Endothelial cell of umbilical vein (primary cell): ENCODE data around the gene POLN. TPM values are rescaled to one million over a fixed set of nuclear protein-coding genes. Genes with fewer than 3 reads are reported as not detected.

ENCODE experiments used
- BruUV-seq: library from RNA; stranded (reverse); fragments of 400-500 nt; replicated peaks from 2 replicates; lab custom pipeline; 2021; lab: Mats Ljungman, UMichigan
- CTCF ChIA-PET: fragments of 300-600, 350-600 bp; sonication (Branson Sonifier 250); formaldehyde crosslinking; loops from one replicate; lab custom pipeline; 2021; ENCODE audit warnings: antibody characterized with exemption, inconsistent platforms; lab: Charles Lee
- POLR2A ChIA-PET: fragments of 300-600, 350-600 bp; sonication (Branson Sonifier 250); formaldehyde crosslinking; loops from one replicate; lab custom pipeline; 2021; ENCODE audit warnings: antibody characterized with exemption, inconsistent platforms; lab: Charles Lee
- DNase-seq: peaks from one replicate; pipeline ENCODE4 v3.0.0-alpha.2; 2011; ENCODE audit warnings: low read depth, low spot score
- FAIRE-seq: peaks from 2 replicates; lab custom pipeline; 2011; peaks lifted over from hg19 to GRCh38; lab: Jason Lieb, UNC
- H2AFZ ChIP-seq: 2 replicates; pipeline ENCODE4 v1.6.0; 2012; ENCODE audit warnings: low read depth, low read length, control low read depth, inconsistent platforms
- H3K27ac ChIP-seq: 2 replicates; pipeline ENCODE4 v1.5.1; 2011; ENCODE audit warnings: low read depth, mild to moderate bottlenecking, control low read depth, low read length, moderate library complexity; ENCODE audit not compliant: insufficient read depth
- H3K27me3 ChIP-seq, 2 experiments: 2 replicates each; pipeline versions ENCODE4 v1.6.0 to v1.6.1; 2011; ENCODE audit warnings: low read length in 2 of 2, mixed read lengths in 1 of 2; ENCODE audit not compliant: control insufficient read depth in 2 of 2, insufficient read depth in 2 of 2
- H3K36me3 ChIP-seq, 2 experiments: 2 replicates in 1 of 2; 3 replicates in 1 of 2; pipeline ENCODE4 v1.5.1; 2011; ENCODE audit warnings: low read length in 2 of 2, mild to moderate bottlenecking in 1 of 2, moderate library complexity in 1 of 2; ENCODE audit not compliant: control insufficient read depth in 2 of 2, insufficient read depth in 2 of 2; ENCODE audit errors: extremely low read depth in 1 of 2
- H3K4me1 ChIP-seq: 3 replicates; pipeline ENCODE4 v1.5.1; 2011; ENCODE audit warnings: mild to moderate bottlenecking, low read length; ENCODE audit not compliant: control insufficient read depth, insufficient read depth; ENCODE audit errors: extremely low read depth
- H3K4me2 ChIP-seq: 2 replicates; pipeline ENCODE4 v1.6.1; 2011; ENCODE audit warnings: low read length, control low read depth, mixed read lengths; ENCODE audit not compliant: insufficient read depth
- H3K4me3 ChIP-seq, 3 experiments: fragments of 200-600 bp in 1 of 3; sonication (generic), shearing (Covaris generic) in 1 of 3; replicated peaks in 1 of 3; 2 replicates each; pipeline ENCODE4 v1.5.1; 2011 to 2016; ENCODE audit warnings: control low read depth in 3 of 3, low read length in 3 of 3, mild to moderate bottlenecking in 2 of 3, inconsistent platforms in 1 of 3, low read depth in 1 of 3, moderate library complexity in 1 of 3; ENCODE audit not compliant: insufficient read depth in 1 of 3
- H3K79me2 ChIP-seq: 2 replicates; pipeline ENCODE4 v1.6.0; 2012; ENCODE audit warnings: low read length, inconsistent platforms; ENCODE audit not compliant: control insufficient read depth, insufficient read depth
- H3K9ac ChIP-seq: replicated peaks from 2 replicates; pipeline ENCODE3; 2011; ENCODE audit warnings: low read length, control low read depth; ENCODE audit not compliant: insufficient read depth; ENCODE audit errors: extremely low read depth
- H3K9me1 ChIP-seq: replicated peaks from 3 replicates; pipeline ENCODE4 v1.6.0; 2011; ENCODE audit warnings: mild to moderate bottlenecking, low read length; ENCODE audit not compliant: control insufficient read depth, insufficient read depth; ENCODE audit errors: extremely low read depth
- H3K9me3 ChIP-seq: replicated peaks from 2 replicates; pipeline ENCODE4 v1.5.1; 2012; ENCODE audit warnings: low read length, inconsistent platforms; ENCODE audit not compliant: control insufficient read depth, insufficient read depth
- H4K20me1 ChIP-seq: replicated peaks from 2 replicates; pipeline ENCODE3; 2011; ENCODE audit warnings: mild to moderate bottlenecking, low read length; ENCODE audit not compliant: control insufficient read depth, insufficient read depth; ENCODE audit errors: extremely low read depth
- EZH2 ChIP-seq: IDR thresholded peaks from 2 replicates; pipeline ENCODE4 v1.6.1; 2012; ENCODE audit warnings: borderline replicate concordance, low read depth, mild to moderate bottlenecking, moderate library complexity, low read length, inconsistent platforms; ENCODE audit not compliant: severe bottlenecking
- JUN ChIP-seq: IDR thresholded peaks from 2 replicates; pipeline ENCODE4 v1.6.1; 2011; ENCODE audit warnings: borderline replicate concordance, low read depth; ENCODE audit not compliant: insufficient read length, insufficient read depth
- MYC ChIP-seq: IDR thresholded peaks from one replicate; pipeline ENCODE4 v1.6.1; 2011; ENCODE audit warnings: mild to moderate bottlenecking, low read depth, low read length
- POLR2A ChIP-seq: IDR thresholded peaks from 2 replicates; pipeline ENCODE4 v1.6.1; 2012; ENCODE audit warnings: low read depth, mild to moderate bottlenecking, control low read depth, low read length
- POLR2AphosphoS5 ChIP-seq: IDR thresholded peaks from 2 replicates; pipeline ENCODE4 v1.6.1; 2012; ENCODE audit warnings: low read depth, mild to moderate bottlenecking, control low read depth, low read length, moderate library complexity; ENCODE audit not compliant: insufficient read depth
- dilution Hi-C: fragments of 300-500 bp; cut with MboI; formaldehyde crosslinking; loops from one replicate; pipeline ENCODE4 v1.15.0; 2019; ENCODE audit warnings: low sequenced_read_pairs; ENCODE audit not compliant: extremely low pct_ligation_motif_present
- intact Hi-C: fragments of 100-400 bp; cut with micrococcal nuclease; formaldehyde crosslinking; loops from one replicate; pipeline ENCODE4 v1.10.0; 2022
- polyA plus RNA-seq, 4 experiments: library from polyadenylated mRNA; depleted of rRNA in 3 of 4; stranded (reverse) in 3 of 4; unstranded in 1 of 4; fragments of >200 nt; gene quantifications; 2 replicates each; pipeline versions ENCODE4 v1.2.1 to v1.2.3, GENCODE V29; 2011 to 2012; ENCODE audit warnings: missing spikeins in 1 of 4
- total RNA-seq: library from RNA; stranded (reverse); gene quantifications from 2 replicates; pipeline ENCODE4 v1.2.3, GENCODE V29; 2021
- TF ChIP-seq, protein P1 (sequence below): IDR thresholded peaks from 2 replicates; pipeline ENCODE4 v1.6.1; 2011; ENCODE audit not compliant: insufficient read depth, insufficient read length

POLN gene
- total and polyA plus RNA-seq, 2 donors (not counting 3 experiments of a cell fraction or from before 2014, with no cell fraction given): 1.3 to 4.2 TPM

GRCh38 chr4:2286904-2287593 lies 45.1 kb upstream of the POLN start:
- no peak overlapping the region for H3K4me2 ChIP-seq
- TF ChIP-seq POLR2A (no peak), JUN (no peak), MYC (no peak), EZH2 (no peak), POLR2AphosphoS5 (no peak)
- TF ChIP-seq, protein P1, sequence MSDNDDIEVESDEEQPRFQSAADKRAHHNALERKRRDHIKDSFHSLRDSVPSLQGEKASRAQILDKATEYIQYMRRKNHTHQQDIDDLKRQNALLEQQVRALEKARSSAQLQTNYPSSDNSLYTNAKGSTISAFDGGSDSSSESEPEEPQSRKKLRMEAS: no peak
- no peak for DNase-seq
- H3K4me3 ChIP-seq: no peak overlapping the region
- no peak overlapping the region for H3K9ac ChIP-seq
- ChIA-PET CTCF (interaction anchor here (0.8 kb wide), 1 partner anchor 149 kb away, joined by 3 read pairs; no protein-coding TSS in a partner anchor), POLR2A (no interaction called here)
- no peaks in the 10 kb centered on the region for H3K27me3 ChIP-seq
- H3K9me3 ChIP-seq: no peaks in the 10 kb centered on the region
- no peak for FAIRE-seq
- H3K4me1 ChIP-seq: peaks cover 13% of the 10 kb centered on the region
- dilution Hi-C loops (no loop called here), intact Hi-C loops (no loop called here)
- no TSS peak for BruUV-seq
- H4K20me1 ChIP-seq: no peaks in the 10 kb centered on the region
- H3K9me1 ChIP-seq: no peaks in the 10 kb centered on the region
- H2AFZ ChIP-seq: no peak overlapping the region
- no peaks in the 10 kb centered on the region for H3K36me3 ChIP-seq
- no peak overlapping the region for H3K27ac ChIP-seq
- no peaks in the 10 kb centered on the region for H3K79me2 ChIP-seq
